ENCODE measurements around the gene TTC16.

- TF ChIP-seq POLR2A (IDR thresholded peaks at IDR 0.05; ENCODE audit: low read depth, low read length) = no peak
- TF ChIP-seq TAF1 (IDR thresholded peaks at IDR 0.05; ENCODE audit: borderline replicate concordance, low read depth, low read length) = no peak
Observed at GRCh38 chr9:127679506-127679905, 36.4 kb upstream of the TTC16 start.

All from GM12892 (cell line).